Ascending aorta (tissue), 2 donors: ENCODE measurements around the gene KLK8. TPM values are rescaled to one million over a fixed set of nuclear protein-coding genes. Genes with fewer than 3 reads are reported as not detected.
"Not testable (repeated sequence)": the region's sequence is repeated elsewhere in the genome, so short reads cannot be mapped to it uniquely, and the experiment has no call there.

Experiments
- DNase-seq, 2 donors: peaks; one replicate each; pipeline ENCODE4 v3.0.0-alpha.2; 2019; ENCODE audit warnings: low spot score in 2 of 2
- H3K27ac ChIP-seq, 2 donors: fragments of 200-600 bp; sonication (generic); one replicate each; pipeline ENCODE4 v1.5.1; 2016 to 2017; ENCODE audit warnings: mild to moderate bottlenecking in 1 of 2
- H3K27me3 ChIP-seq: fragments of 200-600 bp; sonication (generic); one replicate; pipeline ENCODE4 v1.5.1; 2017
- H3K36me3 ChIP-seq, 2 donors: fragments of 200-600 bp; sonication (generic); one replicate each; pipeline ENCODE4 v1.5.1; 2016
- H3K4me1 ChIP-seq, 2 donors: fragments of 200-600 bp; sonication (generic); one replicate each; pipeline ENCODE4 v1.5.1; 2016 to 2017; ENCODE audit warnings: mild to moderate bottlenecking in 1 of 2
- H3K4me3 ChIP-seq, 2 donors: fragments of 200-600 bp; sonication (generic); one replicate each; pipeline ENCODE4 v1.5.1; 2016 to 2017; ENCODE audit warnings: mild to moderate bottlenecking in 1 of 2
- H3K9me3 ChIP-seq, 2 donors: fragments of 200-600 bp; sonication (generic); one replicate each; pipeline ENCODE4 v1.5.1; 2016
- intact Hi-C: fragments of 100-400 bp; cut with DNase I; formaldehyde crosslinking; loops from one replicate; pipeline ENCODE4 v1.15.1; 2023
- total RNA-seq: library from RNA; depleted of rRNA; stranded (reverse); fragments of >200 nt; gene quantifications from one replicate; pipeline ENCODE4 v1.1.0, GENCODE V29; 2016
- TF ChIP-seq, protein P1 (sequence below), 3 experiments: fragments of 200-600 bp in 2 of 3; fragments of 450-650 bp in 1 of 3; sonication (generic) in 2 of 3; IDR thresholded peaks; one replicate each; pipeline ENCODE4 v1.5.1; 2016 to 2019; ENCODE audit warnings: antibody characterized with exemption in 3 of 3, mild to moderate bottlenecking in 1 of 3, moderate library complexity in 1 of 3

KLK8 gene
- total RNA-seq, 1 donor from 2014 or later: not detected

DNA sequence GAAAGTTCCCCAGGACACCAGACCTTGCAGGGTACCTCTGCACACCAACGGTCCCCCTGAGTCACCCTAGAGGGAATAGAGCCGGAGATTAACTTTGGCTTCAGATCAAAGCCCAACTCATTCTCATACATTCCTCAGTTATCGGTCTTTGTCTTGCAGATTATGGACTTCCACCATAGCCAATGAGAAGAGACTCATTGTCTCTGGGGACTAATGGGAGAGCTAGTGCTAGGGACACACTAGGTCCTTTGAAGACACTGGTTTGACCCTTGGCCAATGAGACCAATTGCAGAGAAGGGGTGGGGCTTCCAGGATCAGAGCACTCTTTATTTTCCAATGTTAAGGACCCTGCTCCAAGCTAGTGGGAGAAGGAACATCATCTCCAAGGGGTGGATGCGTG, 23.8 kb downstream of the KLK8 start:
- no peaks in the 10 kb centered on the region for H3K9me3 ChIP-seq
- no peak overlapping the region for H3K27ac ChIP-seq
- intact Hi-C loops: no loop called here
- no peaks in the 10 kb centered on the region for H3K27me3 ChIP-seq
- H3K36me3 ChIP-seq: no peaks in the 10 kb centered on the region
- H3K4me1 ChIP-seq: no peaks in the 10 kb centered on the region
- no peak for DNase-seq
- TF ChIP-seq, protein P1, sequence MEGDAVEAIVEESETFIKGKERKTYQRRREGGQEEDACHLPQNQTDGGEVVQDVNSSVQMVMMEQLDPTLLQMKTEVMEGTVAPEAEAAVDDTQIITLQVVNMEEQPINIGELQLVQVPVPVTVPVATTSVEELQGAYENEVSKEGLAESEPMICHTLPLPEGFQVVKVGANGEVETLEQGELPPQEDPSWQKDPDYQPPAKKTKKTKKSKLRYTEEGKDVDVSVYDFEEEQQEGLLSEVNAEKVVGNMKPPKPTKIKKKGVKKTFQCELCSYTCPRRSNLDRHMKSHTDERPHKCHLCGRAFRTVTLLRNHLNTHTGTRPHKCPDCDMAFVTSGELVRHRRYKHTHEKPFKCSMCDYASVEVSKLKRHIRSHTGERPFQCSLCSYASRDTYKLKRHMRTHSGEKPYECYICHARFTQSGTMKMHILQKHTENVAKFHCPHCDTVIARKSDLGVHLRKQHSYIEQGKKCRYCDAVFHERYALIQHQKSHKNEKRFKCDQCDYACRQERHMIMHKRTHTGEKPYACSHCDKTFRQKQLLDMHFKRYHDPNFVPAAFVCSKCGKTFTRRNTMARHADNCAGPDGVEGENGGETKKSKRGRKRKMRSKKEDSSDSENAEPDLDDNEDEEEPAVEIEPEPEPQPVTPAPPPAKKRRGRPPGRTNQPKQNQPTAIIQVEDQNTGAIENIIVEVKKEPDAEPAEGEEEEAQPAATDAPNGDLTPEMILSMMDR (IDR thresholded peaks at IDR 0.05): no peak
- no peak overlapping the region for H3K4me3 ChIP-seq

DNA sequence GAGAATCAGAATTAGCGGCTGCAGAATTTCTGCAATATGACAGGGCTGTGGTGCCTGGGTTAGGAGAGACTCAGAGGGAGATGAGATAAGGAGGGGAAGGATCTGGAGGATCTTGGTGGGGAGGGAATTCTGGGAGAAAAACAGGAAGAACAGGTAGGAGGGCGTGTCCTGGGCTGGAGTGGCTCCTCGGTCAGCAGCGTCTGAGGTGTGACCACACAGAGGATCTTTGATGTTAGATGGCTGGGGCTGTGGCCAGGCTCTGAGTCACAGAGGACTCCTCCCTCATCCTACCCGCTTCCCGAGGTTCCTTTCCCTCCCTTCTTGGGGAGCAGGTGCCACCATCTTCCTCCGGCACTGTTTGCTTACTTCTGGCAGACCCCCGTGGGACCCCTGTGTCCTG, 25.6 kb downstream of the KLK8 start:
- Histone ChIP-seq H3K27ac (no peak overlapping the region), H3K36me3 (no peaks in the 10 kb centered on the region), H3K27me3 (no peaks in the 10 kb centered on the region), H3K4me1 (no peaks in the 10 kb centered on the region), H3K4me3 (no peak overlapping the region), H3K9me3 (no peaks in the 10 kb centered on the region)
- intact Hi-C loops: no loop called here
- TF ChIP-seq, protein P1 (IDR thresholded peaks at IDR 0.05): no peak
- DNase-seq: no peak

DNA sequence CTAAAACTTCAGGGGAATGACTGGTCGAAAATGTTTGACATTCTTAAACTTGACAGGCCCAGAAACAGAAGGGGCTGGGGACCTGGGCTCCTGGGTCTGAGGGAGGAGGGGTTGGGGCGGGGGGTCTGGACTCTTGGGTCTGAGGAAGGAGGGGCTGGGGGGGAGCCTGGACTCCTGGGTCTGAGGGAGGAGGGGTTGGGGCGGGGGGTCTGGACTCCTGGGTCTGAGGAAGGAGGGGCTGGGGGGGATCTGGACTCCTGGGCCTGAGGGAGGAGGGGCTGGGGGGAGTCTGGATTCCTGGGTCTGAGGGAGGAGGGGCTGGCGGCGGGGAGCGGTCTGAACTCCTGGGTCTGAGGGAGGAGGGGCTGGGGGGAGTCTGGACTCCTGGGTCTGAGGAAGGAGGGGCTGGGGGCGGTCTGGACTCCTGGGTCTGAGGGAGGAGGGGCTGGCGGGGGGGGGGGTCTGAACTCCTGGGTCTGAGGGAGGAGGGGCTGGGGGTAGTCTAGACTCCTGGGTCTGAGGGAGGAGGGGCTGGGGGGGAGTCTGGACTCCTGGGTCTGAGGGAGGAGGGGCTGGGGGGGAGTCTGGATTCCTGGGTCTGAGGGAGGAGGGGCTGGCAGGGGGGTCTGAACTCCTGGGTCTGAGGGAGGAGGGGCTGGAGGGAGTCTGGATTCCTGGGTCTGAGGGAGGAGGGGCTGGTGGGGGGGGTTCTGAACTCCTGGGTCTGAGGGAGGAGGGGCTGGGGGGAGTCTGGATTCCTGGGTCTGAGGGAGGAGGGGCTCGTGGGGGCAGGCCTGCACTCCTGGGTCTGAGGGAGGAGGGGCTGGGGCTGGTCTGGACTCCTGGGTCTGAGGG, 26.5 kb downstream of the KLK8 start:
- no peak overlapping the region for H3K27ac ChIP-seq
- DNase-seq: no peak
- no peaks in the 10 kb centered on the region for H3K27me3 ChIP-seq
- no peaks in the 10 kb centered on the region for H3K4me1 ChIP-seq
- H3K4me3 ChIP-seq: no peak overlapping the region
- intact Hi-C loops: no loop called here
- no peaks in the 10 kb centered on the region for H3K9me3 ChIP-seq
- TF ChIP-seq, protein P1 (IDR thresholded peaks at IDR 0.05): no peak
- no peaks in the 10 kb centered on the region for H3K36me3 ChIP-seq

DNA sequence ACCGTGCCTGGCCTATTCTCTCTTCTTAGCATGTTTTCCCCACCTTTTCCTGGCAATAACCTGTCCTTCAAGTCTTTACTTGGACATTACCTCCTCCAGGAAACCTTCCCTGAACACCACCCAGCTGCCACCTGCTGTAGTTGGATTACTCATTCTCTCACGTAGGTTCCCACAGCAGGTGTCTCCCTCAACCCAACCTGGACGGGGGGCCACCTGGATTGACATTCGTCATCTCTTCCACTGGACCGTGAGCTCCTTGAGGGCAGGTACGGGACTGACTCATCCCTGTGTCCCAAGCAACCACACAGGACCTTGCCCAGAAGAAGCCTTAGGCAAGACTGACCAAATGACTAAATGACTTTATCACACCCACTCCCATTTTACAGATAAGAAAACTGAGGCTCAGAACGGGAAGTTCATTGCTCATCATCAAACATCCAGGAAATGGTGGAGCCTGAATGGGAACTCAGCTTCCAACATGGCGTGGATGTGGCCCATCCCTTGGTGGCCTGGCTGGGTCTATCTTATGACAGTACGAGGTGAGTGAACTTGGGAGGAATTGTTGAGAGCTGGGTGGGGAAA, 28.5 kb downstream of the KLK8 start:
- Histone ChIP-seq H3K27me3 (no peaks in the 10 kb centered on the region), H3K4me3 (no peak overlapping the region), H3K27ac (no peak overlapping the region), H3K4me1 (no peaks in the 10 kb centered on the region), H3K9me3 (no peaks in the 10 kb centered on the region), H3K36me3 (no peaks in the 10 kb centered on the region)
- TF ChIP-seq, protein P1 (IDR thresholded peaks at IDR 0.05): no peak
- no peak for DNase-seq
- intact Hi-C loops: no loop called here

DNA sequence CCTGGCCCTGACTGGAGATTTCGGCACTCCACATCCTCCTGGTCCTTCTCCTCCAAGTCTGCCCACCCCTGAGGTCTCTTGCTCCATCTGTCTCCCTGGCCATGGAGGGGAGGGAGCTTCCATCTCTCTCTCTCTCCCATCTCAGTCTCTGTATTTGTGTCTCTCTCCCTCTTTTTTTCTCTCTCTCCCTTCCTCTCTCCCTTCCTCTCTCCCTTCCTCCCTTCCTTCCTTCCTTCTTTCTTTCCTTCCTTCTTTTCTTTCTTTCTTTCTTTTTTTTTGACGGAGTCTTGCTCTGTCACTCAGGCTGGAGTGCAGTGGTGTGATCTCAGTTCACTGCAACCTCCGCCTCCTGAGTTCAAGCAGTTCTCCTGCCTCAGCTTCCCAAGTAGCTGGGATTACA, 31.6 kb downstream of the KLK8 start:
- H3K36me3 ChIP-seq, DNase-seq, intact Hi-C loops, H3K27ac ChIP-seq, H3K9me3 ChIP-seq, H3K4me1 ChIP-seq, H3K27me3 ChIP-seq, H3K4me3 ChIP-seq: not testable (repeated sequence)

DNA sequence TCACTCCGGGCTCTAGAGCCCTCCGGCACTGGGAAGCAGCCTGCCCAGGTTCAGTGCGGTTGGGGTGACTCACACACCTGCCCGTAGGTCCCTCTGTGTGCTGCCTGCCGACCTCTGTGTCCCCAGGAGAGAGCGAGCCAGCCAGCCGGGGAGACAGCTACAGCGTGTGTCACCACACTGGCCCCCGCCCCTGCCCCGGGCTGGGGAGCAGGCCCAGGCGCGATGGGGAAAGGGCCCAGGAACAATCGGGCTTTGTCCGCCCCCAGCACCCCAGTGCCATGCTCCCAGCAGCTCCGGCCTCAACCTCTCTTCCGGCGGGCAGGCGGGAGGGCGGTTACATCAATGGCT, 32.0 kb downstream of the KLK8 start, which contains the start of gene KLK6:
Gene KLK6, minus strand, starts transcription at position 179 of the 348 bp plus-strand sequence. CDS start 1,487 bp downstream, outside the sequence.
- DNase-seq: no peak
- intact Hi-C loops: no loop called here
- Histone ChIP-seq H3K27ac (no peak within 1 kb of the TSS), H3K9me3 (no peaks in the 10 kb centered on the region), H3K4me3 (no peak within 1 kb of the TSS), H3K36me3 (no peaks in the 10 kb centered on the region), H3K4me1 (no peaks in the 10 kb centered on the region), H3K27me3 (no peaks in the 10 kb centered on the region)
- TF ChIP-seq, protein P1 (IDR thresholded peaks at IDR 0.05): no peak
